Measurements from ENCODE around the gene FAM222B. TPM values are rescaled to one million over a fixed set of nuclear protein-coding genes. Genes with fewer than 3 reads are reported as not detected.
A peak's percentile ranks its signal among the peaks of the same experiment; 100 is the strongest.

FAM222B gene
- total RNA-seq, 1 donor: 6.9 TPM

DNA sequence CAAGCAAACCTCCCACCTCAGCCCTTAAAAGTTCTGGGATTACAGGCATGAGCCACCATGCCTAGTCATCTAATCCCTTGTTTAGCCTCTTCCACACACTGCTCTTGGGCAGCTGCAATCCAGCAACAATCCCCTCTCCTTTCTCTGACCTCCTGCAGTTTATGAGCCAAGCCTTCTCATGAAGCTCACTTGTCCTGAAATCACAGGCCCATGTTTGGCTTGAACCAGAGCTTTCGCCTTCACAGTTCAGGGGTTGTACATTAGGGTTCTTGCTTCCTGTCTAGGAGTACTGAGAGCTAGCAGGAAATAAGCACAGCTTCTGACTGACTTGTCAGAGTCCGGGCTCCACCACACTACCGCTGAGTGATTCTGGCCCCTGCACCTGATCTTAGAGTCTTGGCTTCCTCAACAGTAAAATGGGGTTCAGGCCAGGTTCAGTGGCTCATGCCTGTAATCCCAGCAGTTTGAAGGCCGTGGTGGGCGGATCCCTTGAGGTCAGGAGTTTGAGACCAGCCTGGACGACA is 28.5 kb upstream of the FAM222B start:
- TF ChIP-seq, protein P1, sequence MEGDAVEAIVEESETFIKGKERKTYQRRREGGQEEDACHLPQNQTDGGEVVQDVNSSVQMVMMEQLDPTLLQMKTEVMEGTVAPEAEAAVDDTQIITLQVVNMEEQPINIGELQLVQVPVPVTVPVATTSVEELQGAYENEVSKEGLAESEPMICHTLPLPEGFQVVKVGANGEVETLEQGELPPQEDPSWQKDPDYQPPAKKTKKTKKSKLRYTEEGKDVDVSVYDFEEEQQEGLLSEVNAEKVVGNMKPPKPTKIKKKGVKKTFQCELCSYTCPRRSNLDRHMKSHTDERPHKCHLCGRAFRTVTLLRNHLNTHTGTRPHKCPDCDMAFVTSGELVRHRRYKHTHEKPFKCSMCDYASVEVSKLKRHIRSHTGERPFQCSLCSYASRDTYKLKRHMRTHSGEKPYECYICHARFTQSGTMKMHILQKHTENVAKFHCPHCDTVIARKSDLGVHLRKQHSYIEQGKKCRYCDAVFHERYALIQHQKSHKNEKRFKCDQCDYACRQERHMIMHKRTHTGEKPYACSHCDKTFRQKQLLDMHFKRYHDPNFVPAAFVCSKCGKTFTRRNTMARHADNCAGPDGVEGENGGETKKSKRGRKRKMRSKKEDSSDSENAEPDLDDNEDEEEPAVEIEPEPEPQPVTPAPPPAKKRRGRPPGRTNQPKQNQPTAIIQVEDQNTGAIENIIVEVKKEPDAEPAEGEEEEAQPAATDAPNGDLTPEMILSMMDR (IDR thresholded peaks at IDR 0.05; ENCODE audit: insufficient read depth, low read depth, low read length): no peak
- peak; percentile 52 for DNase-seq (ENCODE audit: low read depth)
- no peak overlapping the region for H3K4me3 ChIP-seq (ENCODE audit: low read depth, low read length)

DNA sequence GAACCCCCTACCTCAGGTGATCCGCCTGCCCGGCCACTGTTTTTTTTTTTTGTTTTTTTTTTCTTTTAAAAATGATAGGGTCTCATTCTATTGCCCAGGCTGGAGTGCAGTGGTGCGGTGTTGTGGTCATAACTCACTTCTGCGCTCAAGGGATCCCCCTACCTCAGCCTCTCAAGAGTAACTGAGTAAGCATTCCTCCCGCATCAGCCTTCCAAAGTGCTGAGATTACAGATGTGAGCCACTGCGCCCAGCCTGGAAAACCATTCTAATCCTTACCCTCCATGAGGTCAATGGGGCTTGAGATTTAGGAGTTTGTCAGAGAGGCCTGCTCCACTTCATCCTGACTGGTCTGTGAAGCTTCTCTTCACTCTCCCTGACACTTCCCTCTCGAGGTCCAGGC is 24.7 kb upstream of the FAM222B start:
- no peak for DNase-seq (ENCODE audit: low read depth)
- TF ChIP-seq, protein P1 (IDR thresholded peaks at IDR 0.05; ENCODE audit: insufficient read depth, low read depth, low read length): no peak
- H3K4me3 ChIP-seq (ENCODE audit: low read depth, low read length): no peak overlapping the region

DNA sequence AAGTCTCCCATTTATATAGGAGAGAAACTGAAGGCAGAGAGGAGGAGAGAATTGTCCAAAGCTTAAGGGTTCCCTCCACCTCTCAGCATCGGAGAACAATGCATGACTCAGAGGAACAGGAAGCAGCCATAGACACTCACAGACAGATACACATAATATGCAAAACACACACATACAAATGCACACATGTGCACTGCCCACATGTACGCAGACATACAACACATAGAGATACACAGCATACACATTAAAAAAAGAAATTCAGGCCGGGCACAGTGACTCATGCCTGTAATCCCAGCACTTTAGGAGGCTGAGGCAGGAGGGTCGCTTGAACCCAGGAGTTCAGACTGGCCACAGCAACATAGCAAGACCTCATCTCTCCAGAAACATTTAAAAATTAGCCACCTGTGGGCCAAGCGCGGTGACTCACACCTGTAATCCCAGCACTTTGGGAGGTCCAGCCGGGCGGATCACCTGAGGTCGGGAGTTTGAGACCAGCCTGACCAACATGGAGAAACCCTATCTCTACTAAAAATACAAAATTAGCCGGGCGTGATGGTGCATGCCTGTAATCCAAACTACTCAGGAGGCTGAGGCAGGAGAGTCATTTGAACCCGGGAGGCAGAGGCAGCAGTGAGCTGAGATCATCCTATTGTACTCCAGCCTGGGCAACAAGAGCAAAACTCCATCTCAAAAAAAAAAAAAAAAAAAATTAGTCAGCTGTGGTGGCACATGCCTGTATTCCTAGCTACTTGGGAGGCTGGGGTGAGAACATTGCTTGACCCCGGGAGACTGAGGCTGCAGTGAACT is 23.6 kb upstream of the FAM222B start:
- TF ChIP-seq, protein P1 (IDR thresholded peaks at IDR 0.05; ENCODE audit: insufficient read depth, low read depth, low read length): no peak
- DNase-seq (ENCODE audit: low read depth): no peak

DNA sequence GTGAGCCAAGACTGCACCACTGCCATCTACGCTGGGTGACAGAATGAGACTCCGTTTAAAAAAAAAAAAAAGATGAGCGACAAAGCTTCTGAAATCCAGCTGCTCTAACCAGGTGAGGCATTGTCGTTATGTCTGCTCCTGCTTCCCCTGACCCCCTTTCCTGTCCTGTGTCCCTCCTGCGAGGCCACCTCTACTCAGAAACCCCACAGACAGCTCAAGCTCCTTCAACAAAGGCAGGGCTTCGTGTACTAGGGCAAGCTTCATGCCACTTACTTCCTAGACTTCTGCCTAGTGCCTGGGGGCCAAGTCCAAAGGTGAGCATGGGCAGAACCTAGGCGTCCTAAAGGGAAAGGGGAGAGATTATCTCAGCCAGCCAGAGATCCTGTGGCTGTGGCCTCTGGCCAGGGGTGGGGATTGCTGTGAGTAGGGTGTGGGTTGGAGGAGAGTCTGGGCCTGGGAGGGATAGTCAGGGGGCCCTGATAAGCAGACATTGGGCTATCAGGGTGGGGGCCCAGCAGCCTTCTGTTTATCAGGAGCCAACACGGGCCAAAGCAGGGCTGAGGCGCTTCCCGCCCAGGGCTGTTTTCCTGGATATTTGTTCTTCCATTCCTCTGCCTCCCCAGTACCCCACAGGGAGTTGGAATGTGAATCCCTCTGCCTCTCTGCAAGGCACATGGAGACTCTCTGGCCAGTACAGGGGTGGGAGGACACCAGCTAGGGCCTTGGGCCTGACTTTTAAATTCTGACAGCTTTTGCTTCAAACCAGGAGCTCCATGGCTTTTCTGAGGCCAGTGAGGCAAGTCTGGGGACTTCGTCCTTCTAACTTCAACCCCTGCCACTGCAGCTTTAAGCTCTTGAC is 22.6 kb upstream of the FAM222B start:
- H3K4me3 ChIP-seq (ENCODE audit: low read depth, low read length): no peak overlapping the region
- no peak for DNase-seq (ENCODE audit: low read depth)
- TF ChIP-seq, protein P1 (IDR thresholded peaks at IDR 0.05; ENCODE audit: insufficient read depth, low read depth, low read length): no peak

More for the DNA sequence above, 23.6 kb upstream of the FAM222B start:
- H3K4me3 ChIP-seq (ENCODE audit: low read depth, low read length): no peak overlapping the region

DNA sequence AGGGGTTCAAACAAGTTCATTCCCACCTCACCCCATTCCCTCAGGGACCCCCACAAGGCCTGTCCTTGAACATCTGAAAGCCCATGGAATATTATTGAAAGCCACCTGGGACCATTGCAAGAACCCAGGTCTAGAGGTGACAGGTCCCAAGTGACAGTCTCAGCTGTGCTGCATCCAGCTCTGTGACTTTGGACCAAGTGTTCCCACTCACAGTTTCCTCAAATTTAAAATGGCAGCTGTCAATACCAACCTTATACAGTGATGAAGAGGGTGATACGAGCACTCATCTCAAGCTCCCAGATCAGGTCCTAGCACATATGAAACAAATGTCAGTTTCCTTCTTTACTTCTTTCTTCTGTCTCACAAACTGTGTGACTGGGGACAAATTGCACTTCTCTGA is 21.4 kb upstream of the FAM222B start:
- H3K4me3 ChIP-seq (ENCODE audit: low read depth, low read length): no peak overlapping the region
- TF ChIP-seq, protein P1 (IDR thresholded peaks at IDR 0.05; ENCODE audit: insufficient read depth, low read depth, low read length): no peak
- no peak for DNase-seq (ENCODE audit: low read depth)

DNA sequence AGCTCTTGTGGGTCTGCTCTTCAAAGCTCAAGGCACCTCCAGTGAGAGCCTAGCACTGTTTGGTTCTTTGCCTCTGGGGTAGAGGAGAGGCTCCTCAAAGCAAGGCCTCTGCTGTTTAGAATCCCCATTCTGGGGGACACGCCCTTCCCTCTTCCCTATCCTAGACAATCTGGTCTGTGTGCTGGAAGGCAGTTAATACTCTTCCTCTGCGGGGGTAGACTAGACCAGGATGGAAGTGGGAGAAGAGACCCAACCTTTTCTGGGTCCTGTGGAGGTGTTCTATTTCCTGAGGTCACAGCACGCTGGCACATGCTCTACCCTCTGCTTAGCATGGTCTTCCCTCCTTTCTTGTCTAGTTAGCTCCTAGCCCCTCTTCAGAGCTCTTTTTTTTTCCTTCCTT is 20.0 kb upstream of the FAM222B start:
- TF ChIP-seq, protein P1 (IDR thresholded peaks at IDR 0.05; ENCODE audit: insufficient read depth, low read depth, low read length): no peak
- no peak for DNase-seq (ENCODE audit: low read depth)
- no peak overlapping the region for H3K4me3 ChIP-seq (ENCODE audit: low read depth, low read length)

Measured in fibroblast of villous mesenchyme (primary cell).